ENCODE data around the gene FTCDNL1.

The FTCDNL1 gene

GRCh38 chr2:199819746-199820145 is 31.2 kb downstream of the FTCDNL1 start:
- DNase-seq (ENCODE audit: insufficient read length, low spot score) (no peak), FAIRE-seq (no peak)

GRCh38 chr2:199818754-199819153 is 32.2 kb downstream of the FTCDNL1 start:
- DNase-seq (ENCODE audit: insufficient read length, low spot score) (no peak), FAIRE-seq (no peak)
- TF ChIP-seq CTCF (IDR thresholded peaks at IDR 0.05; ENCODE audit: insufficient read depth, missing control alignments): no peak

More at GRCh38 chr2:199819746-199820145, 31.2 kb downstream of the FTCDNL1 start:
- TF ChIP-seq CTCF (IDR thresholded peaks at IDR 0.05; ENCODE audit: insufficient read depth, missing control alignments): no peak

GRCh38 chr2:199818026-199818425 is 33.0 kb downstream of the FTCDNL1 start:
- no peak for FAIRE-seq
- no peak for DNase-seq (ENCODE audit: insufficient read length, low spot score)
- TF ChIP-seq CTCF (IDR thresholded peaks at IDR 0.05; ENCODE audit: insufficient read depth, missing control alignments): no peak

GRCh38 chr2:199814817-199815211 is 36.2 kb downstream of the FTCDNL1 start:
- DNase-seq (ENCODE audit: insufficient read length, low spot score) (no peak), FAIRE-seq (no peak)
- TF ChIP-seq CTCF (IDR thresholded peaks at IDR 0.05; ENCODE audit: insufficient read depth, missing control alignments): no peak

- FAIRE-seq: no peak
- TF ChIP-seq CTCF (IDR thresholded peaks at IDR 0.05; ENCODE audit: insufficient read depth, missing control alignments): no peak
- no peak for DNase-seq (ENCODE audit: insufficient read length, low spot score)
These were observed 36.7 kb downstream of the FTCDNL1 start for GRCh38 chr2:199814101-199814816.

GRCh38 chr2:199812493-199812892 is 38.5 kb downstream of the FTCDNL1 start:
- no peak for DNase-seq (ENCODE audit: insufficient read length, low spot score)
- no peak for FAIRE-seq
- TF ChIP-seq CTCF (IDR thresholded peaks at IDR 0.05; ENCODE audit: insufficient read depth, missing control alignments): no peak

- no peak for DNase-seq (ENCODE audit: insufficient read length, low spot score)
- TF ChIP-seq CTCF (IDR thresholded peaks at IDR 0.05; ENCODE audit: insufficient read depth, missing control alignments): no peak
- FAIRE-seq: no peak
These were observed 39.6 kb downstream of the FTCDNL1 start for GRCh38 chr2:199811346-199811745.
